ENCODE data around the gene RNF13.

Gene RNF13

GRCh38 chr3:149812606-149813366 lies at the start of gene RNF13:
Gene RNF13, plus strand, starts transcription at chr3:149813215. Its CDS starts 32,812 bp downstream, at chr3:149846027.
- no peak for FAIRE-seq
- peak; percentile 86 for DNase-seq (ENCODE audit: low spot score)

DNA sequence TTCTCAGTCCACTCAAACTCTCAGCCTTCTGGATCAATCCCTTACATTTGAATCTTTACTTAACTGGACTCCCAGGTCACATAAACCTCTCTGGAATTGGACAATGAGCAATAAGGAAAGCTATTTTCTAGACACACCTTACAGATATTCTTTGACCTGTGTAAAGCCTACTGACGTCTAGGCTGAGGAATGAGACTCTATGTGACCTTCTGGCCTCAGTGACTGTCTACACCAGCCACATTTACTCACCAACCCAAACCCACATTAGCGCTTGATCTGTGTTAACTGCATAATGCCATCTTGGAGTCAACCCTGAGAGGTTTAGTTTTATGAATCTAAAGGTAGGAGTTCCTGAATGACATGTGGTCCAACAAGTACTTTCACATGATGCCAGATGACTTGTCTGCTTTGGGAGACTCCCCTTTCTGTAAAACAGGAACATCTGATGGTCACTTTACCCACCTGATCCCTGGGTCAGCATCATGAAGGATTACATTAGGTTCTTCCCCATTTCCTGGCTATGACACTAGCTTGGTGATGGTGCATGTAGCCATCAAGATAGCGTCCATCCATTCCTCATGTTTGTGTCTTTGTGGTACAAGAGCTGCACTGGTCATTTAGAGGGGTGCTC lies 49.3 kb upstream of the RNF13 start:
- FAIRE-seq (no peak), DNase-seq (ENCODE audit: low spot score) (no peak)

DNA sequence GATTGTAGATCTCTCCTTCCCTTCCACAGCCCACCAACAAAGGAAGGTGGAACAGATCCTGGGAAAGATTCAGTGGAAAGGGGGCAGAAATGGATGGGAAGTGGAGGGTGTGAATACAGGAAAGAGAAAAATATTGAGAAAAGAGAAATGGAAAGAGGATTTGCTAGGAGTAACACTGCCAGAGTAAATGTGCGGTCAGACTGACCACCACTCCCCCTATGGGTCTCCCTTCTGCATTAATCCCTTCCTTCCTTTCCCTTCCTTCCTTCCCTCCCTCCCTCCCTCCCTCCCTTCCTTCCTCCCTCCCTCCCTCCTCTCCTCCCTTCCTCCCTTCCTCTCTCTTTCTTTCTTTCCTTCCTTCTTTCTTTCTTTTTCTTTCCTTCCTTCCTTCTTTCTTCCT lies 48.7 kb upstream of the RNF13 start:
- FAIRE-seq: no peak
- no peak for DNase-seq (ENCODE audit: low spot score)

DNA sequence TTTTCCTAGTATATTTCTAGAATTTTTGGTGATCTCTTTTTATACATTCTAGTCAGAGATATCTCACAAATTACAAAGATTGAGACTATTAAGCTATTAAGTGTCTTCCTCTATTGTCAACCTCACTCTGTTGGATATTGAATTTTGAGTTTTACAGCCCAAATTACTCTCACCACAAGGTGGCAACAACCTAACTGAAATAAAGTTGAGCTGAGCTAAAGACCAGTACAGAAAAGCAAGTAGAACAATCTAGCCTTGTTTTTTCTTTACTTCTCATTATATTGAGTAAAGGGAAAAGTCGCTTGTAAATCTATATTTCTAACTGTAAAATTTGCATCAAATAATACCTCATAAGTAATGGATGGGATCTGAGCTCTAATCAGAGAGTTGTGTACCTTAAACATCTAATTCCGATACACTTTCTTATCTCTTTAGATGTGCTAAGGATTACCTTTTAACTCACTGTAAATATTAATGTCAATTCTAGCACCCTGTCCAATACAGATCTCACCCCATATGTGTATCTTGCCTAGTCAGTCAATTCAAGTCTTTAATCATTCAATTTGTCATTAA lies 47.2 kb upstream of the RNF13 start:
- no peak for FAIRE-seq
- DNase-seq (ENCODE audit: low spot score): peak; percentile 11

- FAIRE-seq (no peak), DNase-seq (ENCODE audit: low spot score) (no peak)
Observed at GRCh38 chr3:149767720-149768119, 45.3 kb upstream of the RNF13 start.

DNA sequence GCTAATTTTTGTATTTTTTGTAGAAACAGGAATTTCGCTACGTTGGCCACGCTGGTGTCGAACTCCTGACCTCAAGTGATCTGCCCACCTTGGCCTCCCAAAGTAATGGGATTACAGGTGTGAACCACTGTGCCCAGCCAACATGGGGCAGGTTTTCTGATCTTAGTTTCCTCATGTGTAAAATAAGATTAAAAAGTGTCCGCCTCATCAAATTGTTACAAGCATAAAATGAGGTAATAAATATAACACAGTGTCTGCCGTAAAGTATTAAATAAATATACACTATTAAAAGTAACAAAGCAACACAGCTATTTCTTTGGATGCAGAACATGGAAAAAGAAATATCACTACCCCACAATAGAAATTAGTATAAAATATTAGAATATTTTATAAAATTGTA lies 44.3 kb upstream of the RNF13 start:
- FAIRE-seq (no peak), DNase-seq (ENCODE audit: low spot score) (no peak)

- FAIRE-seq (no peak), DNase-seq (ENCODE audit: low spot score) (no peak)
Observed at GRCh38 chr3:149770246-149770645, 42.8 kb upstream of the RNF13 start.

- DNase-seq (ENCODE audit: low spot score): peak; percentile 49
- FAIRE-seq: no peak
Observed at GRCh38 chr3:149771652-149772271, 41.3 kb upstream of the RNF13 start.

- no peak for FAIRE-seq
- no peak for DNase-seq (ENCODE audit: low spot score)
Observed at GRCh38 chr3:149772861-149773260, 40.2 kb upstream of the RNF13 start.

- DNase-seq (ENCODE audit: low spot score): no peak
- no peak for FAIRE-seq
Observed at GRCh38 chr3:149776170-149776569, 36.8 kb upstream of the RNF13 start.

DNA sequence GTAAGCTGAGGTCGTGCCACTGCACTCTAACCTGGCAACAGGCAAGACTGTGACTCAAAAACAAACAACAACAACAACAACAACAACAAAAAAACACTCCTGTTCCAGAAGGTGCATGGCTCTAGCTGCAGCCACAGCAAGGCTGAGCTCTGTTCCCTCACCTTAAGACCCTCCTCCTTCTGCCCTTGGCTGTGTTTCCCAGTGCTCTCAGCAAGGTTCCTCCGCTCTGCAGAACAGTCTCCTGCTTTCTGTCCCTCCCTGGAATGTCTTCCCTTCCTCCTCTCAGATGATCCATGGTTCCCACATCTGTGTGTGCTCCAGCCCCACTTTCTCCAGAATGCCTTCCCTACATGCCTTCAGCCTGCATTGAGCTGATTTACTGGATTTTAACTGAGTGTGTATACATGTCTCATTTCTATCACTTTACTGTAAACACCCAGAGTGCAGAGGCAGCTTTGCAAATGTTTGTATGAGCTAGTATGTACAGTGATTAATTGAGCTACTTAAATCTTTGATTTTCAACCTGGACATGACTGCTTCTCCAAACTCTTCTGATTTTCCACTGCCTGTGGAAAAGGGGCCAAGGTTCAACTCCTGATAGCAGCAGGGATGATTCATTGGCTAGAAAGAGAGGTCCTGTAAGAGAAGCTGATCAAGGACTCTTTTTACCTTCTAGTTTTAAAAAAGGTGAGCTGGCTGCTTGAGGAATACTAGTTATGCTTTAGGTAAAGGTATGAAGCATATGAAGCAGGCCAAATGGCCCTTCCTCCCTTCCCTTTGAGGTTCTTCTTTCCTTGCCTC lies 35.4 kb upstream of the RNF13 start:
- FAIRE-seq (no peak), DNase-seq (ENCODE audit: low spot score) (no peak)

- FAIRE-seq (no peak), DNase-seq (ENCODE audit: low spot score) (no peak)
Observed at GRCh38 chr3:149781211-149781610, 31.8 kb upstream of the RNF13 start.

GRCh38 chr3:149781741-149782140 lies 31.3 kb upstream of the RNF13 start:
- no peak for DNase-seq (ENCODE audit: low spot score)
- no peak for FAIRE-seq

GRCh38 chr3:149783576-149783975 lies 29.4 kb upstream of the RNF13 start:
- DNase-seq (ENCODE audit: low spot score) (peak; percentile 48), FAIRE-seq (no peak)

- FAIRE-seq (no peak), DNase-seq (ENCODE audit: low spot score) (peak; percentile 33)
Observed at GRCh38 chr3:149784064-149784704, 28.8 kb upstream of the RNF13 start.

- DNase-seq (ENCODE audit: low spot score): no peak
- FAIRE-seq: no peak
Observed at GRCh38 chr3:149790268-149790667, 22.7 kb upstream of the RNF13 start.

GRCh38 chr3:149790698-149791097 lies 22.3 kb upstream of the RNF13 start:
- FAIRE-seq (no peak), DNase-seq (ENCODE audit: low spot score) (no peak)

DNA sequence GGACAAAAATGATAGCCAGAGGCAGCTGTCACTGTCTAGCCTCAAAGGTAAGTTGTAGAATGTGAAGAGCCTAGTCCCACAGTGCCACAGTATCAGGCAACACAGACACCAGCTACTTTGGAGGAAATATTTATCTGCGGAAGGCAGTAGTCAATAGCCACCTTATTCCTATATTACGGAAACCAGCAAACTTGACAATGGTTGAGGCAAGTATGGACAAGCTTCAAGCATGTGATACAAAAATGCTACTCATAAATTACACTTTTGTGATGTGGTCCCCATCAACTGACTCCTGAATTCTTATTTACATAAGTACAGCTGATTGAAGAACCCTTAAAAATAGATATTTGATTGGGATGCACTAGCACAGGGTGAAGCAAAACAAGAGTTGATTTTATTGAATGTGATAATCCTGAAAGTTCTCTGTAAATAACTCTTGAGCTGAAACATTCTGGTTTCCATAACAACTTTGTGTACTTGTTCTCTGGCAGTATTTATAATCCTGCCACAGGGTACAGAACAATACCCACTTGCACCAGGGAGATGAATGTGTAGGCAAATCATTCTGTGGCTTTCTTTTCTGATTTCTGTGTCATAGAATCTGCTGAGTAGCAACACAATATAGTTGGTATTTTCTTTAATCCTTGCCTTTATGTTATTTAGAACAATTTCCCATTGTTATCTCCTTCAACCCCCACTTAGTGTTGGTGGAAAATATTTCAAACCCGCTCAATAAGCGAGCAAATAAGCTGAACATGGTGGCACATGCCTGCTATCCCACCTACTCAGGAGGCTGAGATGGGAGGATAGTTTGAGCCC lies 20.4 kb upstream of the RNF13 start, which contains the start of gene ANKUB1:
Gene ANKUB1, minus strand, starts transcription at position 103 of the 819 bp plus-strand sequence. CDS start 188 bp downstream, outside the sequence.
- DNase-seq (ENCODE audit: low spot score): no peak
- FAIRE-seq: no peak

GRCh38 chr3:149796026-149796425 lies 17.0 kb upstream of the RNF13 start:
- FAIRE-seq (no peak), DNase-seq (ENCODE audit: low spot score) (no peak)

DNA sequence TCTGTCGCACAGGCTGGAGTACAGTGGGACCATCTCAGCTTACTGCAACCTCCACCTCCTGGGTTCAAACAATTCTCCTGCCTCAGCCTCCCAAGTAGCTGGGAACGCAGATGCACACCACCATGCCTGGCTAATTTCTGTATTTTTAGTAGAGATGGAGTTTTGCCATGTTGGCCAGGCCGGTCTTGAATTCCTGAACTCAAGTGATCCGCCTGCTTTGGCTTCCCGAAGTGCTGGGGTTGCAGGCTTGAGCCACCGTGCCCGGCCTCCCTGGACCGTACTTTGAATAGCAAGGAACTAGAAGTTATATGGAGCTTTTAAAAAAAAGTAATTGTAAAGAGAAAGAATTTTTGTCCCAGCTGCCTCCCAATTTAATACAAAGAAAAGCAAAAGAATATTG lies 12.3 kb upstream of the RNF13 start:
- no peak for DNase-seq (ENCODE audit: low spot score)

More for the DNA sequence above, 12.3 kb upstream of the RNF13 start:
- no peak for FAIRE-seq

Measured in urothelium cell line (cell line).